GM23338 (cell line): ENCODE data around the gene EPB41L4A. TPM values are rescaled to one million over a fixed set of nuclear protein-coding genes. Genes with fewer than 3 reads are reported as not detected.

Experiments used
- ATAC-seq: fragments of 200-7000 bp; cut with Tn5 transposase; 3 replicates; pipeline ENCODE4 v1.9.1; 2020
- DNase-seq: peaks from one replicate; pipeline ENCODE4 v3.0.0-alpha.2; 2015; ENCODE audit warnings: low spot score
- H2AFZ ChIP-seq: fragments of 200-600 bp; sonication (generic); 2 replicates; pipeline ENCODE4 v1.8.0; 2016; ENCODE audit warnings: antibody characterized with exemption, mild to moderate bottlenecking, moderate library complexity
- H3F3A ChIP-seq: fragments of 200-600 bp; sonication (generic); replicated peaks from 2 replicates; pipeline ENCODE4 v1.8.0; 2017; ENCODE audit warnings: antibody characterized with exemption, mixed run types, low read depth
- H3K27ac ChIP-seq: fragments of 200-600 bp; sonication (generic); 2 replicates; pipeline ENCODE4 v1.6.1; 2016; ENCODE audit warnings: low read depth
- H3K27me3 ChIP-seq: fragments of 200-600 bp; sonication (generic); 2 replicates; pipeline ENCODE4 v1.8.0; 2016; ENCODE audit warnings: mild to moderate bottlenecking, mixed run types, moderate library complexity; ENCODE audit not compliant: insufficient read depth
- H3K36me3 ChIP-seq: fragments of 200-600 bp; sonication (generic); 2 replicates; pipeline ENCODE4 v1.8.0; 2016; ENCODE audit warnings: mild to moderate bottlenecking; ENCODE audit not compliant: insufficient read depth
- H3K4me1 ChIP-seq: fragments of 200-600 bp; sonication (generic); 2 replicates; pipeline ENCODE4 v1.8.0; 2016; ENCODE audit warnings: mild to moderate bottlenecking, moderate library complexity; ENCODE audit not compliant: insufficient read depth
- H3K4me2 ChIP-seq: fragments of 200-600 bp; sonication (generic); 2 replicates; pipeline ENCODE4 v1.7.1; 2017; ENCODE audit warnings: mixed run types
- H3K4me3 ChIP-seq: fragments of 200-600 bp; sonication (generic); 2 replicates; pipeline ENCODE4 v1.6.1; 2016; ENCODE audit warnings: mixed run types
- H3K79me2 ChIP-seq: fragments of 200-600 bp; sonication (generic); replicated peaks from 2 replicates; pipeline ENCODE4 v1.8.0; 2017; ENCODE audit warnings: mild to moderate bottlenecking; ENCODE audit not compliant: insufficient read depth
- H3K9me2 ChIP-seq: fragments of 200-600 bp; sonication (generic); 2 replicates; pipeline ENCODE4 v1.8.0; 2017; ENCODE audit not compliant: insufficient read depth
- H4K20me1 ChIP-seq: fragments of 200-600 bp; sonication (generic); replicated peaks from 2 replicates; pipeline ENCODE4 v1.8.0; 2017; ENCODE audit warnings: mild to moderate bottlenecking; ENCODE audit not compliant: insufficient read depth
- H3K27ac Mint-ChIP-seq: 2 replicates; pipeline ENCODE4 v1.8.0; 2020; ENCODE audit warnings: inconsistent platforms, mild to moderate bottlenecking, moderate library complexity, mixed read lengths
- H3K27me3 Mint-ChIP-seq: 3 replicates; pipeline ENCODE4 v1.8.0; 2022; ENCODE audit warnings: low read depth, mild to moderate bottlenecking, moderate library complexity, mixed read lengths, inconsistent platforms; ENCODE audit not compliant: insufficient read depth, poor library complexity
- H3K36me3 Mint-ChIP-seq: 3 replicates; pipeline ENCODE4 v1.8.0; 2021; ENCODE audit warnings: low read depth, mild to moderate bottlenecking, inconsistent platforms, moderate library complexity, mixed read lengths
- H3K4me1 Mint-ChIP-seq: 3 replicates; pipeline ENCODE4 v1.8.0; 2020; ENCODE audit warnings: mild to moderate bottlenecking, inconsistent platforms, mixed read lengths
- H3K4me3 Mint-ChIP-seq: 3 replicates; pipeline ENCODE4 v1.8.0; 2021; ENCODE audit warnings: moderate library complexity, mild to moderate bottlenecking, inconsistent platforms, mixed read lengths
- H3K9me3 Mint-ChIP-seq: 3 replicates; pipeline ENCODE4 v1.8.0; 2020; ENCODE audit warnings: moderate library complexity, mild to moderate bottlenecking, inconsistent platforms, mixed read lengths
- CREB1 ChIP-seq: fragments of 250-450 bp; sonication (Bioruptor Pico); IDR thresholded peaks from 2 replicates; pipeline ENCODE4 v1.5.0; 2020; ENCODE audit warnings: low read depth, mild to moderate bottlenecking, moderate library complexity
- EZH2 ChIP-seq: fragments of 200-600 bp; sonication (generic); IDR thresholded peaks from one replicate; pipeline ENCODE4 v1.8.0; 2017; ENCODE audit warnings: antibody characterized with exemption, mild to moderate bottlenecking, low read depth; ENCODE audit not compliant: unreplicated experiment
- JUNB ChIP-seq: IDR thresholded peaks from one replicate; pipeline ENCODE4 v1.6.1; 2016; ENCODE audit warnings: antibody characterized with exemption; ENCODE audit not compliant: unreplicated experiment
- NANOG ChIP-seq: IDR thresholded peaks from 2 replicates; pipeline ENCODE4 v1.6.1; 2016; ENCODE audit warnings: antibody characterized with exemption, borderline replicate concordance
- STAT1 ChIP-seq: IDR thresholded peaks from one replicate; pipeline ENCODE4 v1.6.1; 2016; ENCODE audit warnings: antibody characterized with exemption; ENCODE audit not compliant: unreplicated experiment
- ZNF331 ChIP-seq: fragments of 250-450 bp; sonication (Bioruptor Pico); IDR thresholded peaks from 2 replicates; pipeline ENCODE4 v1.5.0; 2020; ENCODE audit warnings: low read depth, mild to moderate bottlenecking, moderate library complexity
- polyA plus RNA-seq: library from polyadenylated mRNA; unstranded; fragments of >200 nt; fragmentation: Nextera tagmentation; extraction: Ambion mirVana; gene quantifications from 2 replicates; pipeline ENCODE4 v1.2.1, GENCODE V29; 2016
- total RNA-seq: library from RNA; depleted of rRNA; stranded (reverse); fragments of >200 nt; shearing (Covaris generic); gene quantifications from 2 replicates; pipeline ENCODE4 v1.2.3, GENCODE V29; 2014
- TF ChIP-seq, protein P1 (sequence below): fragments of 250-450 bp; sonication (Bioruptor Pico); IDR thresholded peaks from 2 replicates; pipeline ENCODE4 v1.5.0; 2020; ENCODE audit warnings: mild to moderate bottlenecking, moderate library complexity
- TF ChIP-seq, protein P2 (sequence below), 2 experiments: fragments of 200-600 bp in 1 of 2; sonication (generic) in 1 of 2; conservative IDR thresholded peaks; 2 replicates each; pipeline versions ENCODE4 v1.5.1 to v1.6.1; 2016 to 2017; ENCODE audit warnings: antibody characterized with exemption in 2 of 2, low read depth in 2 of 2, mild to moderate bottlenecking in 2 of 2, moderate library complexity in 1 of 2
- TF ChIP-seq, protein P3 (sequence below): IDR thresholded peaks from 2 replicates; pipeline ENCODE4 v1.6.1; 2016; ENCODE audit warnings: antibody characterized with exemption

The EPB41L4A gene
- total and polyA plus RNA-seq, 2 experiments from 2014 or later: 5.7 to 6.0 TPM

DNA sequence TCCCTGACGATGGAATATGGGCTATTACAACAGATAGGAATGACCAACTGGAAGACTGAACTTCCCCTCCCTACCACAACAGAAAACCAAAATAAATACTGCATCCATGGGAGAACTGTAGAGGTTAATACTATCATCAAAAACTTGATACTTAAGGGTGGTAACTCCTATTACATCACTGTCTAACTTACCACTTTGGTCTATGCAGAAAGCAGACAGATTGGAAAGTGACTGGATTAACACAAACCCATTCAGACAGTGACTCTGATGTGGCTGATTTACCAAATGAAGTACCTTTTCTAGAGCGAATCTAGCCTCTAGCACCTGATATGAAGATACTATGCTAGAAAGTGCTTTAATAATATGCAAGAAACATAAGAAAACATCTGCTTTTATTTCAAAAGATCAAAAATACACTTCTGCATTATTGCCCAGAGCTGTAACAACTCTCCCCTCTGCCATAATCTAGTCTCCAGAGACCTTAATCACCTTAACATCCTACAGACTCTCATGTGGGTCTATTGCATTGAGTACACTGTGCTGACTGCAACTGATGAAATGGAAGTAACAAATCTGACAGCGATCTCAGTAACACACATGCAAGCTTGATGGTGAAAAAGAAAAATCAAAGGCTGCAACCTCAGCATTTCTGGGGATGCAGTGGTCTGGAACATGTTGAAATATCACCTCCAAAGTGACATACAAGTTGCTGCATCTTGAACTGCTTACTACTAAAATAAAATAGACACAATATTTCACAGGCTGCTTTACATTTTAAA lies 62.7 kb downstream of the EPB41L4A start:
- DNase-seq (no peak), ATAC-seq (no peak)
- no peak for TF ChIP-seq EZH2
- TF ChIP-seq JUNB: no peak
- no peak for TF ChIP-seq ZNF331 (CRISPR knock-in tag)
- TF ChIP-seq, protein P1, sequence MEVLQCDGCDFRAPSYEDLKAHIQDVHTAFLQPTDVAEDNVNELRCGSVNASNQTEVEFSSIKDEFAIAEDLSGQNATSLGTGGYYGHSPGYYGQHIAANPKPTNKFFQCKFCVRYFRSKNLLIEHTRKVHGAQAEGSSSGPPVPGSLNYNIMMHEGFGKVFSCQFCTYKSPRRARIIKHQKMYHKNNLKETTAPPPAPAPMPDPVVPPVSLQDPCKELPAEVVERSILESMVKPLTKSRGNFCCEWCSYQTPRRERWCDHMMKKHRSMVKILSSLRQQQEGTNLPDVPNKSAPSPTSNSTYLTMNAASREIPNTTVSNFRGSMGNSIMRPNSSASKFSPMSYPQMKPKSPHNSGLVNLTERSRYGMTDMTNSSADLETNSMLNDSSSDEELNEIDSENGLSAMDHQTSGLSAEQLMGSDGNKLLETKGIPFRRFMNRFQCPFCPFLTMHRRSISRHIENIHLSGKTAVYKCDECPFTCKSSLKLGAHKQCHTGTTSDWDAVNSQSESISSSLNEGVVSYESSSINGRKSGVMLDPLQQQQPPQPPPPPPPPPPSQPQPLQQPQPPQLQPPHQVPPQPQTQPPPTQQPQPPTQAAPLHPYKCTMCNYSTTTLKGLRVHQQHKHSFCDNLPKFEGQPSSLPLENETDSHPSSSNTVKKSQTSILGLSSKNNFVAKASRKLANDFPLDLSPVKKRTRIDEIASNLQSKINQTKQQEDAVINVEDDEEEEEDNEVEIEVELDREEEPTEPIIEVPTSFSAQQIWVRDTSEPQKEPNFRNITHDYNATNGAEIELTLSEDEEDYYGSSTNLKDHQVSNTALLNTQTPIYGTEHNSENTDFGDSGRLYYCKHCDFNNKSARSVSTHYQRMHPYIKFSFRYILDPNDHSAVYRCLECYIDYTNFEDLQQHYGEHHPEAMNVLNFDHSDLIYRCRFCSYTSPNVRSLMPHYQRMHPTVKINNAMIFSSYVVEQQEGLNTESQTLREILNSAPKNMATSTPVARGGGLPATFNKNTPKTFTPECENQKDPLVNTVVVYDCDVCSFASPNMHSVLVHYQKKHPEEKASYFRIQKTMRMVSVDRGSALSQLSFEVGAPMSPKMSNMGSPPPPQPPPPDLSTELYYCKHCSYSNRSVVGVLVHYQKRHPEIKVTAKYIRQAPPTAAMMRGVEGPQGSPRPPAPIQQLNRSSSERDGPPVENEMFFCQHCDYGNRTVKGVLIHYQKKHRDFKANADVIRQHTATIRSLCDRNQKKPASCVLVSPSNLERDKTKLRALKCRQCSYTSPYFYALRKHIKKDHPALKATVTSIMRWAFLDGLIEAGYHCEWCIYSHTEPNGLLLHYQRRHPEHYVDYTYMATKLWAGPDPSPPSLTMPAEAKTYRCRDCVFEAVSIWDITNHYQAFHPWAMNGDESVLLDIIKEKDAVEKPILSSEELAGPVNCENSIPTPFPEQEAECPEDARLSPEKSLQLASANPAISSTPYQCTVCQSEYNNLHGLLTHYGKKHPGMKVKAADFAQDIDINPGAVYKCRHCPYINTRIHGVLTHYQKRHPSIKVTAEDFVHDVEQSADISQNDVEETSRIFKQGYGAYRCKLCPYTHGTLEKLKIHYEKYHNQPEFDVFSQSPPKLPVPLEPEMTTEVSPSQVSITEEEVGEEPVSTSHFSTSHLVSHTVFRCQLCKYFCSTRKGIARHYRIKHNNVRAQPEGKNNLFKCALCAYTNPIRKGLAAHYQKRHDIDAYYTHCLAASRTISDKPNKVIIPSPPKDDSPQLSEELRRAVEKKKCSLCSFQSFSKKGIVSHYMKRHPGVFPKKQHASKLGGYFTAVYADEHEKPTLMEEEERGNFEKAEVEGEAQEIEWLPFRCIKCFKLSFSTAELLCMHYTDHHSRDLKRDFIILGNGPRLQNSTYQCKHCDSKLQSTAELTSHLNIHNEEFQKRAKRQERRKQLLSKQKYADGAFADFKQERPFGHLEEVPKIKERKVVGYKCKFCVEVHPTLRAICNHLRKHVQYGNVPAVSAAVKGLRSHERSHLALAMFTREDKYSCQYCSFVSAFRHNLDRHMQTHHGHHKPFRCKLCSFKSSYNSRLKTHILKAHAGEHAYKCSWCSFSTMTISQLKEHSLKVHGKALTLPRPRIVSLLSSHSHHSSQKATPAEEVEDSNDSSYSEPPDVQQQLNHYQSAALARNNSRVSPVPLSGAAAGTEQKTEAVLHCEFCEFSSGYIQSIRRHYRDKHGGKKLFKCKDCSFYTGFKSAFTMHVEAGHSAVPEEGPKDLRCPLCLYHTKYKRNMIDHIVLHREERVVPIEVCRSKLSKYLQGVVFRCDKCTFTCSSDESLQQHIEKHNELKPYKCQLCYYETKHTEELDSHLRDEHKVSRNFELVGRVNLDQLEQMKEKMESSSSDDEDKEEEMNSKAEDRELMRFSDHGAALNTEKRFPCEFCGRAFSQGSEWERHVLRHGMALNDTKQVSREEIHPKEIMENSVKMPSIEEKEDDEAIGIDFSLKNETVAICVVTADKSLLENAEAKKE (CRISPR knock-in tag): no peak
- TF ChIP-seq CREB1 (CRISPR knock-in tag): no peak
- TF ChIP-seq NANOG: no peak
- TF ChIP-seq, protein P2, sequence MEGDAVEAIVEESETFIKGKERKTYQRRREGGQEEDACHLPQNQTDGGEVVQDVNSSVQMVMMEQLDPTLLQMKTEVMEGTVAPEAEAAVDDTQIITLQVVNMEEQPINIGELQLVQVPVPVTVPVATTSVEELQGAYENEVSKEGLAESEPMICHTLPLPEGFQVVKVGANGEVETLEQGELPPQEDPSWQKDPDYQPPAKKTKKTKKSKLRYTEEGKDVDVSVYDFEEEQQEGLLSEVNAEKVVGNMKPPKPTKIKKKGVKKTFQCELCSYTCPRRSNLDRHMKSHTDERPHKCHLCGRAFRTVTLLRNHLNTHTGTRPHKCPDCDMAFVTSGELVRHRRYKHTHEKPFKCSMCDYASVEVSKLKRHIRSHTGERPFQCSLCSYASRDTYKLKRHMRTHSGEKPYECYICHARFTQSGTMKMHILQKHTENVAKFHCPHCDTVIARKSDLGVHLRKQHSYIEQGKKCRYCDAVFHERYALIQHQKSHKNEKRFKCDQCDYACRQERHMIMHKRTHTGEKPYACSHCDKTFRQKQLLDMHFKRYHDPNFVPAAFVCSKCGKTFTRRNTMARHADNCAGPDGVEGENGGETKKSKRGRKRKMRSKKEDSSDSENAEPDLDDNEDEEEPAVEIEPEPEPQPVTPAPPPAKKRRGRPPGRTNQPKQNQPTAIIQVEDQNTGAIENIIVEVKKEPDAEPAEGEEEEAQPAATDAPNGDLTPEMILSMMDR (conservative IDR thresholded peaks at IDR 0.05; ENCODE audit: low read depth in 2 of 2): no peak
- TF ChIP-seq, protein P3, sequence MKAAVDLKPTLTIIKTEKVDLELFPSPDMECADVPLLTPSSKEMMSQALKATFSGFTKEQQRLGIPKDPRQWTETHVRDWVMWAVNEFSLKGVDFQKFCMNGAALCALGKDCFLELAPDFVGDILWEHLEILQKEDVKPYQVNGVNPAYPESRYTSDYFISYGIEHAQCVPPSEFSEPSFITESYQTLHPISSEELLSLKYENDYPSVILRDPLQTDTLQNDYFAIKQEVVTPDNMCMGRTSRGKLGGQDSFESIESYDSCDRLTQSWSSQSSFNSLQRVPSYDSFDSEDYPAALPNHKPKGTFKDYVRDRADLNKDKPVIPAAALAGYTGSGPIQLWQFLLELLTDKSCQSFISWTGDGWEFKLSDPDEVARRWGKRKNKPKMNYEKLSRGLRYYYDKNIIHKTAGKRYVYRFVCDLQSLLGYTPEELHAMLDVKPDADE: no peak
- no peak for TF ChIP-seq STAT1
- H3K4me2 ChIP-seq: no peak overlapping the region
- H2AFZ ChIP-seq: no peak overlapping the region
- no peaks in the 10 kb centered on the region for H3K36me3 ChIP-seq
- H3K27me3 Mint-ChIP-seq: no peaks in the 10 kb centered on the region
- H3K4me3 Mint-ChIP-seq: no peak overlapping the region
- H3K4me3 ChIP-seq: no peak overlapping the region
- no peaks in the 10 kb centered on the region for H3K9me2 ChIP-seq
- no peaks in the 10 kb centered on the region for H3K27me3 ChIP-seq
- no peaks in the 10 kb centered on the region for H3K79me2 ChIP-seq
- H3K9me3 Mint-ChIP-seq: peaks cover 8% of the 10 kb centered on the region; the same call in 2 of the 3 replicates
- no peak overlapping the region for H3K27ac Mint-ChIP-seq
- peaks cover 5% of the 10 kb centered on the region; the same call in 1 of the 3 replicates for H3K36me3 Mint-ChIP-seq
- peaks cover 19% of the 10 kb centered on the region for H3K4me1 Mint-ChIP-seq
- peaks cover 6% of the 10 kb centered on the region for H3K4me1 ChIP-seq
- no peak overlapping the region for H3K27ac ChIP-seq
- H3F3A ChIP-seq: no peaks in the 10 kb centered on the region
- H4K20me1 ChIP-seq: no peaks in the 10 kb centered on the region
